Subcutaneous abdominal adipose tissue (tissue), 5 donors: ENCODE results near the gene ZP4.
A peak's percentile ranks its signal among the peaks of the same experiment; 100 is the strongest.

Experiments
- H3K27ac ChIP-seq: one replicate; pipeline ENCODE4 v1.7.0; 2013; ENCODE audit warnings: low read depth, mild to moderate bottlenecking, inconsistent platforms, low read length, moderate library complexity
- H3K27me3 ChIP-seq, 5 donors: one replicate each; pipeline ENCODE4 v1.7.0; 2013; ENCODE audit warnings: low read length in 5 of 5, inconsistent platforms in 1 of 5; ENCODE audit not compliant: control insufficient read depth in 5 of 5, insufficient read depth in 4 of 5
- H3K36me3 ChIP-seq, 5 donors: one replicate each; pipeline ENCODE4 v1.7.0; 2013; ENCODE audit warnings: low read length in 5 of 5; ENCODE audit not compliant: control insufficient read depth in 5 of 5, insufficient read depth in 5 of 5
- H3K4me1 ChIP-seq, 5 donors: one replicate each; pipeline ENCODE4 v1.7.0; 2013; ENCODE audit warnings: low read length in 5 of 5, mild to moderate bottlenecking in 3 of 5, moderate library complexity in 1 of 5; ENCODE audit not compliant: control insufficient read depth in 5 of 5, insufficient read depth in 5 of 5
- H3K4me3 ChIP-seq, 5 donors: one replicate each; pipeline ENCODE4 v1.7.0; 2013; ENCODE audit warnings: low read length in 5 of 5, low read depth in 1 of 5
- H3K9ac ChIP-seq, 5 donors: one replicate each; pipeline ENCODE4 v1.7.0; 2013; ENCODE audit warnings: low read length in 5 of 5, mild to moderate bottlenecking in 4 of 5, moderate library complexity in 3 of 5
- H3K9me3 ChIP-seq, 5 donors: one replicate each; pipeline ENCODE4 v1.7.0; 2013; ENCODE audit warnings: low read length in 5 of 5; ENCODE audit not compliant: control insufficient read depth in 5 of 5
- donor health status: healthy.
- donor health status: healthy.
- donor health status: healthy.
- donor health status: healthy.
- donor health status: healthy.

Gene ZP4

DNA sequence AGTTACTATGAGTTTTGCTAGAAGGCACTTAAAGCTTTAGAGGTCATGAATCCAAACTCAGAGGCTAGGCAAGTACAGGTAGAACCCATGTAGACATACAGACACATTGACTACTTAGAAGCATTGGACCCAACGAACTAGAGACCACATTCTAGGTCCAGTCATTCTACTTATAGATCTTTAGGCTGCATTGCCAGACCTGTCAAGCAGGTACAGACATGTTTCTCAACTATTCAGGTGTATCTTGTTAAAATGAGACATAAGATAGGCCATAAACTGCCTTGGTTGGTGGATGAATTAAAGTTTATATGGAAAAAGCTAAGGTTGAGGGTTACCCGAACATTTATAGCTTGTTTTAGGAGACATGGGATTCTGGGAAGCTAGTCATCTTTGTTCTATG is 6.5 kb downstream of the ZP4 start:
- Histone ChIP-seq H3K36me3 (no peaks in the 10 kb centered on the region), H3K27me3 (no peaks in the 10 kb centered on the region), H3K27ac (no peak overlapping the region), H3K9me3 (no peaks in the 10 kb centered on the region), H3K4me3 (no peak overlapping the region), H3K9ac (no peak overlapping the region), H3K4me1 (no peaks in the 10 kb centered on the region)

DNA sequence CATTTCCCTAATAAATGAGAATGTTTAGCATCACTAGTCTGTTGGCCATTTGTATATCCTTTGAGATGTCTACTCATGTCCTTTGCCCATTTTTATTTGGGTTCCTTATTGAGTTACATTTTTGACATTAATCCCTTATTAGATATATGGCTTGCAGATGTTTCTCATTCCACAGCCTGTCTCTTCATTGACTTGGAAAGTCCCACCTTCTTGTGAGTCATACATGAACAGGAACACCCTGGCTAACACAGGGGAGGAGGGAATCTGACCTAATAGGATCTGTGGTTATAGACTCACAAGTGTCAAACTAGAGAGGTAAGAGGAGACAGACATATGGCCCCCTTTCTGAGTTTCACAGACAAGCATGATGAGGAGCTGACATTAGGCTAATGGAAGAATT is 11.5 kb downstream of the ZP4 start:
- Histone ChIP-seq H3K27ac (no peak overlapping the region), H3K36me3 (no peaks in the 10 kb centered on the region), H3K4me3 (no peak overlapping the region), H3K9me3 (no peaks in the 10 kb centered on the region), H3K4me1 (peaks cover 0 to 9% (median 6%) of the 10 kb centered on the region in 5 donors), H3K27me3 (no peaks in the 10 kb centered on the region), H3K9ac (no peak overlapping the region)

DNA sequence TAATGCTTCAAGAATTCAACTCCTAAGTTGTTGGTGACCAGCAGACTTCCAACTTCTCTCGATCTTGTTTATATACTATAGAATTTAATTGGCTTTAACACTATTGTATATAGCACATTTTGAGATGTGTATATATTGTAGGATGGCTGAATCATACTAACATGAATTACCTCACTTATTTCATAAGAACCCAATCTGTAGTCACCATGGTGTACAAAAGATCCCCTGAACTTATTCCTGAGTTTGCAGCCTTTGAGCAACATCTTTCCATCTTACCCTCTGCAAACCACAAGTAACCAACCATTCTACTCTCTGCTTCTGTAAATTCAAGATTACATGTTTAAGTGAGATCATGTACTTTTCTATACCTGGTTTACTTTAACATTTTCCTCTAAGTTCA is 12.3 kb downstream of the ZP4 start:
- Histone ChIP-seq H3K27ac (no peak overlapping the region), H3K4me1 (peaks cover 0 to 9% (median 6%) of the 10 kb centered on the region in 5 donors)

DNA sequence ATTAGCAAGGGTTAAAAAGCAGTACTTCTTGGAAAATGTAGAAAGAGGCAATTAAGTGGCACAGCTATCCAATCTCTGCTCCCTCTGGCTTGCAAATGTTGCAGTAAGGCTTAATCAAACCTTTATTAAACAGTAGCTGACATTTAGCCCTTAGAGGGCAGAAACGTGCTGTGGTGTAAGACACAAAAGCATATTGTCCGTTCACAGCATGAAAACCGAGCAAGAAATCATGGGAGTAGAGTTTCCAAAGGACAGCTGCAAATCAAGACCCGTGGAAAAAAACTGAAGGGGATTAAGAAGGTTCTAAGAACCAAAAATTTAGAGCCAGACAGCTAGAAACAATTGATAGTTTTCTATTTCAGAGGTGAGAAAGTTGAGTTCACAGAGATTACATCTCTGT is 13.1 kb downstream of the ZP4 start:
- Histone ChIP-seq H3K27ac (no peak overlapping the region), H3K27me3 (no peaks in the 10 kb centered on the region), H3K9ac (no peak overlapping the region), H3K4me3 (no peak overlapping the region), H3K36me3 (no peaks in the 10 kb centered on the region), H3K4me1 (peaks cover 0 to 9% (median 6%) of the 10 kb centered on the region in 5 donors), H3K9me3 (no peaks in the 10 kb centered on the region)

More for the DNA sequence above, 12.3 kb downstream of the ZP4 start:
- Histone ChIP-seq H3K9me3 (no peaks in the 10 kb centered on the region), H3K27me3 (no peaks in the 10 kb centered on the region), H3K36me3 (no peaks in the 10 kb centered on the region), H3K9ac (no peak overlapping the region), H3K4me3 (no peak overlapping the region)

DNA sequence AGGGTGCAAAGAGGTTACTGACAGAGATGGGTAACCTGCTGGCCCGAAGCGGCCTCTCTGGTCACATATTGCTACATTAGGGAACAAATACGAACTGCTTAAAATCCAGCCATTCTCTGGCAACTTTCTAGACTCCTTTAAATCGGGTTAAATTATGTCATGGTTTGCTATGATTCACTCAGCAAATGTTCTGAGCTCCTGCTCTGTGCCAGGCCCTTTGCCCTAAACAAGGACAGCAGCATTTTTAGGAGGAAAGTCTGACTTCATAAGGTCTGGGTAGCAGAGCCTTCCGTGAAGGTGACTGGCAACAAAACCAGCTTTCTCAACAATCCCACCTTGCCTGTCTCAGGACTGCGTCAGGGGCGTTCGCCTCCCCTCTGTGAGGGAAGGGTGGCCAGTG is 15.4 kb downstream of the ZP4 start:
- no peak overlapping the region for H3K9ac ChIP-seq

DNA sequence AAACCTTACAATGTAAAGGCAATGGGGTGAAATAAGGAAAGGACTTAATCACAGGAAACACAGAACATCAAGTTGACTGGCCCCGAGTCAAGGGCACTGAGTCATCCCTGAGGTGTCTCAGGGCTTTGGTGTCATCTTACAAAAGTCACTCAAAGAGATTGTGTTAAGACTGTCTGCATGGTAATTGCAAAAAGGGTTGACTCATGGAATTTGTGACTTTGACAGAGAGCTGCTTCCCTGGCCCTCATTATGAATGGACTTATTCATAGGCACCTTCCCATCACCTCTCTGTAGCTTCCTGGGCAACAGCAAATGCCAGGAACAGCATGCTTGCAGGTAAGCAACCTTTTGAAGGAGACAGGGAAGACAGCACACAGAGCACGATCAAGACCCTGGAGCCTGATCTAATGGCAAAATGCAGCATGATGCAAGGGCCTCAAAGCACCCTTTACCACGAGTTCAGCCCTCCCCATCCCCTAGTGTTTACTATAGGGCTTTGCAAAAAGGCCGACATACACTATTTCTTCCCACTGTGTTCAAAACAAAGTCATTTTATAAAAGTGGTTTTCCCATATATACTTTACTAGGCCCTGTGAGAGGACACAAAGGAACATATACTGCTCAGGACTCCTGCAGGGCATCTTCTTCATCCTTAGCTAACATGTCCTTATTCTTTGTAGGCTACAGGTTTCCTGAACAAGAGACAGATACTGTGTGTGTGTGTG is 17.1 kb downstream of the ZP4 start:
- Histone ChIP-seq H3K36me3 (no peaks in the 10 kb centered on the region), H3K27me3 (no peaks in the 10 kb centered on the region), H3K4me1 (peaks cover 0 to 9% (median 6%) of the 10 kb centered on the region in 5 donors), H3K27ac (no peak overlapping the region), H3K4me3 (no peak overlapping the region), H3K9me3 (no peaks in the 10 kb centered on the region), H3K9ac (no peak overlapping the region)

More for the DNA sequence above, 15.4 kb downstream of the ZP4 start:
- peaks cover 0 to 9% (median 6%) of the 10 kb centered on the region in 5 donors for H3K4me1 ChIP-seq
- no peaks in the 10 kb centered on the region for H3K27me3 ChIP-seq
- no peaks in the 10 kb centered on the region for H3K36me3 ChIP-seq
- H3K27ac ChIP-seq: no peak overlapping the region
- no peak overlapping the region for H3K4me3 ChIP-seq
- no peaks in the 10 kb centered on the region for H3K9me3 ChIP-seq

DNA sequence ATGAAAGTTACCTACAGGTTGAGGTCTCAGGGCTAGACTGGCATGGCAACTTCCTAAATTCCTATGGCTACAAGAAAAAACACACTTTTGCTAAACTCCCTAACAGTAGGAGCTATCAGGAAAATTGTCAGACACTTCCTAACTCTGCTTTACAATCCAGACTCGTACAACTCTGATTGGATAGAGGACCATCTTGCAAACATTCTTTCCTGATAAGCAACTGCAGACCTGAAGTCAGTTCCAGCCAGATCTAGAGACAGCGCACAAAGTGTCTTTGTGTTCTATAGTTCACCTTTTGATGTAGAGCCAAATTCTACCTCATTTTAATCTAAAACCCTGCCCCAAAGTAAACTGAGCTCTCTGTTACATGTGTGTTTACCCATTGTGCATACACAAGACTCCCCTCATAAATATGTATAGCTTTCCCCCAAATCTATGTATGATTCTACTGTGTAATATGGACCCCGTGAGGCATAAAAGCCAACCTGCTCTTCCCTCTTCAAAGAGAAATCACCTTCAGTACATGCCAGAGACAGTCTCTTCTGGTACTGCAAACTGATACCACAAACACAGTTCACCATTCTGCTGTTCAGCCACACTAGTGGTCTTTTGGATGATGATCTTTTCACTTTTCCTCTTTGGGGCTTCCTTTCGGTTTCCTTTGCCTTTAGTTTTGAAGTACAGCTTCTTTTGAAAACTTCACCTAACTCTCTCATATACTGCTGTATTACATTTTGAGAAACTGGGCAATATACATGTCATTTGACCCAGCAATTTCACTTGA is 21.7 kb downstream of the ZP4 start:
- Histone ChIP-seq H3K4me3 (no peak overlapping the region), H3K27ac (no peak overlapping the region), H3K36me3 (no peaks in the 10 kb centered on the region), H3K9me3 (no peaks in the 10 kb centered on the region), H3K4me1 (peaks cover 0 to 7% (median 6%) of the 10 kb centered on the region in 5 donors), H3K9ac (no peak overlapping the region), H3K27me3 (peaks cover 0 to 2% (median 0%) of the 10 kb centered on the region in 5 donors)

DNA sequence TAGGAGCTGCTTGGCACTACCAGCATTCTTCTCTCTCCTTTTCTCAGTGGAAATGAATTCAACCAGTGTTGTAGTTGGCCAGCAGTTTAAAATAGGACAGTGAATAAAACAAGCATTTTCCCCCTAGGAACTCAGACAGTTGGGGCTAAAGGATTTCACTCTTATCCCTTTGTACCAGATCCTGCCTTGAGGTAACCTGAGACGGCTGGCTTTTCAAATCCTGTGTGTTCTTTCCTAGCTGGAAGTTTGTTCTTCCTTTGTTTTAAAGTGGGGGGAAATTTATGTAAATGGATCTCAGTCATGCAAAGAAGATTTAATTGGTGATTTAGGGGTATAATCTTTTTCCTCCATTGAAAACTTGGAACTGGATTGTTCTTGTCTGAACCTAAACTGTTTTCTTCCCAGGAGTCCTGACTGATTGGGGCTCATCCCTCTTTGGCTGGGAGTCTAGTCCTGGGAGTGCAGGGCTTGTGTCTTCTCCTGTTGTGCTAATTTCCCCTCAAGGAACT is 23.3 kb downstream of the ZP4 start:
- Histone ChIP-seq H3K9ac (no peak overlapping the region), H3K4me1 (peaks cover 0 to 8% (median 6%) of the 10 kb centered on the region in 5 donors), H3K4me3 (no peak overlapping the region), H3K9me3 (no peaks in the 10 kb centered on the region), H3K27me3 (peaks cover 0 to 2% (median 0%) of the 10 kb centered on the region in 5 donors), H3K36me3 (no peaks in the 10 kb centered on the region), H3K27ac (no peak overlapping the region)

DNA sequence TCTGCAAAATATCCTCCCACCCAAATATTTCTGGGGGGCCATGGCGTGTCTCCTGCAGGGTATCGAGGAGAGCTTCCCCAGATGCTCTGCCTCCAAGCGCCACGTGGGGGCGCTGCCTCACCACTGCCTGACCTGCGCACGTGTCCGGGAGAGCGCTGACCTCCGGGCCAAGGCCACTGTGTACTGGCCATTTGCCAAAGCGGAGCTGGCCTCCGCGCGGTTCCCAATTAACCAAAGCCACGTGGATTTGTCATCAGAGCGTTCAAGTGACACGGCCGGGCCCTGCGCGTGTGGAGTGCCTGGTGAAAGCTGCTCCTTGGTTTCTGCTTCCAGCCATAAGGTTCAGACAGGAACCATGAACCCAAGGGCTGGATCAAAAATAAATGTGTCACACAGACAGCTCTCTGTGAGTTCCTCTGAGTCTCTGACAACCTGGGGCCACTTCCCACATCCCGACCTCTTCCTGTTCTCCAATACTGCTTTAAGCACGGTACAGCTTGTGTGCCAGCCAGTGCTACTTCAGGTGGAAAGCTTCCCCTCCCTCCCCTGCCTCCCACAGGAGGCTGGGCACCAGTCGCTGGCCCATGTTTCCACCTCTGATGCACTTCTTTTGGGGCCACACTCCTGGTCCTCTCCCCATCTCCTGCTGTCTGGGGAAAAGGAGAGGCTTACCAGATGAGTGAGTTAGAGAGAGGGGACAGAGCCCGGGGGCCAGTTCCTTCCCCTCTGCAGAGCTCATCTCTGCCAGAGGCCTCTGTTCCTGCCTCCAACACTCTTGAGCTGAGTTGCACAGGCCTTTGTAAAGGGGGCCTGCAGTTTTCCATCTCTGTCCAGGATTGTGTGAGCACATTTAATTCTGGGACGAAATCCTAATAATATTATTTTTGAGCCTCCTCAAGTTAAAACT is 26.1 kb downstream of the ZP4 start:
- Histone ChIP-seq H3K4me1 (peaks cover 0 to 8% (median 6%) of the 10 kb centered on the region in 5 donors), H3K9ac (no peak overlapping the region), H3K9me3 (no peaks in the 10 kb centered on the region), H3K36me3 (no peaks in the 10 kb centered on the region), H3K4me3 (peak overlapping the region in 2 of 5 donors; percentile 21 to 46), H3K27me3 (peaks cover 0 to 2% (median 0%) of the 10 kb centered on the region in 5 donors), H3K27ac (no peak overlapping the region)
